IPS-18c (cell line): Measurements from ENCODE around the gene COPS3.
A peak's percentile ranks its signal among the peaks of the same experiment; 100 is the strongest.
"Not testable (repeated sequence)": the region's sequence is repeated elsewhere in the genome, so short reads cannot be mapped to it uniquely, and the experiment has no call there.

Experiments
- H3K4me3 ChIP-seq: 2 replicates; pipeline ENCODE4 v1.7.0; 2013; ENCODE audit warnings: low read depth, mild to moderate bottlenecking, low read length, moderate library complexity; ENCODE audit not compliant: insufficient read depth
- H3K9me3 ChIP-seq: one replicate; pipeline ENCODE4 v1.6.1; 2013; ENCODE audit warnings: mild to moderate bottlenecking, low read length, moderate library complexity; ENCODE audit not compliant: control insufficient read depth, insufficient read depth

The COPS3 gene

DNA sequence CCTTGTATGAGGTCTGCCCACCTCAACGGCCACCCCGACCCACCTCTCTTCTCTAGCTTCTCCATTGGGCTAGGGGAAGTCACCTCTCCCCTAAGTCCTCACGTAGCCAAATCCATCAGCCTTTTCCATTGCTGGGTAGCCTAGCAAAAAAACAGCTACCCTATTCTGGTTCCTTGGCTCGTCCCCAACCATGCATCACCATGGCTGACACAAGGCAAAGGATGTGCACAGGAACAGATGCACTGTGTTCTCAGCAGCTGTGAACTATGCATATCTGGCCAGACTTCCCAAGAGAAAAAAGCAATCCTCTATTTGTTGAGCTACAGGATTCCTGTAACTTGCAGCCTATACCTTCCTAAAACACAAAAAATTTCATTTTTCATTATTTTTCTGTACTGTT is 22.0 kb downstream of the COPS3 start:
- no peak overlapping the region for H3K4me3 ChIP-seq
- no peaks in the 10 kb centered on the region for H3K9me3 ChIP-seq

DNA sequence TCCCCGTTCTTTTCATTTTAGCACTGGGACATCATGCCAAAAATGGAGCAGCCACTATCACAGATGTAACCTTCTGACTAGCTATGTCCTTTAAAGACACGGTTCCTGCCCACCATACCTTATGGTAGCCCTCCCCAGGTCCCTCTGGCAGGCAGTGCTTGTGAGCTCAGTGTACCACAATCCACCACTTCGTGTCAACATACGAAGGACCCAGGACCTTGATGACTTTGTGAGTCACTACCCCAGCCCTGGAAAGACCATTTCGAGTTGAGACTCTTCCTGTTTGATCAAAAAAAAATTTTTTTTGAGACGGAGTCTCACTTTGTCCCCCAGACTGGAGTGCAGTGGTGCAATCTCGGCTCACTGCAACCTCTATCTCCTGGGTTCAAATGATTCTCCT is 23.0 kb downstream of the COPS3 start:
- Histone ChIP-seq H3K9me3 (no peaks in the 10 kb centered on the region), H3K4me3 (no peak overlapping the region)

DNA sequence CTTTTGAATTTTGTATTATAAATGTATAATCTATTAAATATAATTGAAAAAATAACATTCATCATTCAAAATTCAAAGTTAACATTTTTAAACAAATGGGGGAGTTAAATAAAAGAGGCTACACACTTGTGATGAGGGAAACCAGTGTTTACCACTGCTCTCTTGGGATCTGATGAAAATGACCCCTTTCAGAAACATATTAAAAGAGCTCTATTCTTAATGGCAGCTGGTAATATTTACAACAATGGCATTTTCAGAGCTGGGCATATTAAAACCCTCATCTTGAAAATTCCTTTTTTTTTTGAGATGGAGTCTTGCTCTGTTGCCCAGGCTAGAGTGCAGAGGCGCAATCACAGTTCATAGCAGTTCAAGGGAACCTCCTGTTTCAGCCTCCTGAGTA is 24.7 kb downstream of the COPS3 start:
- H3K4me3 ChIP-seq, result no peak overlapping the region
- H3K9me3 ChIP-seq, result no peaks in the 10 kb centered on the region

DNA sequence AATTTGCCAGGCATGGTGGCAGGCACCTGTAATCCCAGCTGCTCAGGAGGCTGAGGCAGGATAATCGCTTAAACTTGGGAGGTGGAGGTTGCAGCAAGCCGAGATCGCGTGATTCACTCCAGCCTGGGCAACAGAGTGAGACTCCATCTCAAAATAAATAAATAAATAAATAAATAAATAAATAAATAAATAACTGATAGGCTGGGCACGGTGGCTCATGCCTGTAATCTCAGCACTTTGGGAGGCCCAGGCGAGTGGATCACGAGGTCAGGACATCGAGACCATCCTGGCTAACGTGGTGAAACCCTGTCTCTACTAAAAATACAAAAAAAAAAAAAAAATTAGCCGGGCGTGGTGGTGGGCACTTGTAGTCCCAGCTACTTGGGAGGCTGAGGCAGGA is 25.4 kb downstream of the COPS3 start:
- H3K9me3 ChIP-seq, result not testable (repeated sequence)

DNA sequence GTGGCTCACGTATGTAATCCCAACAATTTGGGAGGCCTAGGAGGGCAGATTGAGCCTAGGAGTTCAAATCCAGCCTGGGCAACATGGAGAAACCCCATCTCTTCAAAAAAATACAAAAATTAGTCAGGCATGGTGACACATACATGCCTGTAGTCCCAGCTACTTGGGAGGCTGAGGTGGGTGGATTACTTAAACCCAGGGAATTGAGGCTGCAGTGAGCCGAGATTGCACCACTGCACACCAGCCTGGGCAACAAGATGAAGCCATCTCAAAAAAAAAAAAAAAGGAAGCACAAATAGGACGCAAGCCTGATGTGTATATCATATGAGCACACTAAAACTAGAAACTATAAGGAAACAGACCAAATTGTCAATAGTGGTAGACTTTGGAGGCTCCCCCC is 27.0 kb downstream of the COPS3 start:
- no peak overlapping the region for H3K4me3 ChIP-seq
- no peaks in the 10 kb centered on the region for H3K9me3 ChIP-seq

More for the DNA sequence above, 25.4 kb downstream of the COPS3 start:
- H3K4me3 ChIP-seq, result not testable (repeated sequence)

DNA sequence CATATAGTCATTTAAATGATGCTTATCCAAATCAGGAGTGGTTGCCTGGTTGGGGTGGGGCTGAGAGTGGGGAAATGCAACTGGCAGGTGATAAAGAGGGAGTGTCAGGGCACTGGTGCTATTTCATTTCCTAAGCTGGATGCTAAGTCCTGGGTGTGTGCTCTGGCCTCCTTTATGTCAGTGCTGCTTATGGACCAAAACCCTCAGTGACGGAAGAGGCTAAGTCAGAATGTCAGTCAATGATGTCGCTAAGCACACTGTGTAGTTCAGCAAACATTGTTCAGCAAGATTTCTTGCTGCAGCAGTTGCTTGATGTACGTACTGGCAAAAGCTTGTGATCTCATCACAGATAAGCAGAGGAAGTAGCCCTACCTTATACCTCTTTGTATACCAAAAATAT is 27.6 kb downstream of the COPS3 start:
- Histone ChIP-seq H3K9me3 (no peaks in the 10 kb centered on the region), H3K4me3 (no peak overlapping the region)

DNA sequence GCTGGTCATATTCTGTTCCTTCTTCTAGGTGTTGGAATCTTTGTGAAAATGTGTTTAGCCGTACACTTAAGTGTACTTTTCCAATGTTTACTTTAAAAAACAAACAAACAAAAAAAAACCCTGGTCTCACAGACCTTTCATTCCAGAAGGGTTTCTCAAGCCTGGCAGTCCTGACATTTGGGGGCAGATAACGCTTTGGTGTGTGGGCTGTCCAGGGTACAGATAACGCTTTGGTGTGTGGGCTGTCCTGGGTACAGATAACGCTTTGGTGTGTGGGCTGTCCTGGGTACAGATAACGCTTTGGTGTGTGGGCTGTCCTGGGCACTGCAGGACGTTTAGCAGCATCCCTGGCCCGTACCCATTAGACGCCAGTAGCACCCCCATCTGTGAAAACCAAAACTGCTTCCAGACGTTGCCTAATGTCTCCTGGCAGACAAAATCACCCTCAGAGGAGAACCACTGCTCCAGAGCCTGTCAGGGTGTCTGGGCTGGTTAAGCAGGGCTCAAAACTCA is 28.8 kb downstream of the COPS3 start:
- Histone ChIP-seq H3K4me3 (no peak overlapping the region), H3K9me3 (no peaks in the 10 kb centered on the region)

DNA sequence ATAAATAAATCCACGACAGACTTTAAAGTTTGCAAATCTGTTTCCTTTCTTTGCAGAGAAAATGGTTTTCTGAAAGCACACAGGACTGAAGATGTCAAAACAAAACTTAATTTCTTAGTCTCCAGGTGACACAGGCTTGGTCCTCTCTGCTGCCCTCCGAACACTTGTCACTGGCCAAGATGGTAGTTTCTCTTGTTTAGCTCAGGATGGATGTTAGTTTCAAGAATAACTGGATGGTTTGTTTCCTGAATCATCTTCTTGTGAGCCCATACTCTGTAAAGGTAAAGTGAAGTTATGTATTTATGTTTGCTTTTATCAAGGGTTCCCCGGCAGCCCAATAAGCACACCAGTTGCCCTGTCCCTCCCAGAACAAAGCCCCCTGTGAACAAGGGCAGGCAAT is 34.2 kb downstream of the COPS3 start:
- no peaks in the 10 kb centered on the region for H3K9me3 ChIP-seq
- H3K4me3 ChIP-seq, result no peak overlapping the region

DNA sequence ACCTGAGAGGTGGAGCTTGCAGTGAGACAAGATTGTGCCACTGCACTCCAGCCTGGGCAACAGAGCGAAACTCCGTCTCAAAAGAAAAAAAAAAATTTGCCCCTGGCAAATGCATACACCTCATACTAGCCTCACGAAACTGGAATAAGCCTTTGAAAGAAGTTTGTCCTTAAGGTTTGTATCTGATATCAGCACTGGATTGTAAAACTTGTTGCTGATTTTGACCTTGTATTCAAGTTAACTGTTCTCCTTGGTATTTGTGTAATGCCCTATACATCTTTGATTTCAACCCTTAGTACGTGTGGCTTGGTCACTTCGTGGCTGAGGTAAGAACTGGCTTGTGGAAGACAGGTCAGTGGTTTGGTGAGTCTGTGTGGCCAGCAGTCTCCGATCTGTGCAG is 37.9 kb downstream of the COPS3 start:
- H3K4me3 ChIP-seq, result no peak overlapping the region

DNA sequence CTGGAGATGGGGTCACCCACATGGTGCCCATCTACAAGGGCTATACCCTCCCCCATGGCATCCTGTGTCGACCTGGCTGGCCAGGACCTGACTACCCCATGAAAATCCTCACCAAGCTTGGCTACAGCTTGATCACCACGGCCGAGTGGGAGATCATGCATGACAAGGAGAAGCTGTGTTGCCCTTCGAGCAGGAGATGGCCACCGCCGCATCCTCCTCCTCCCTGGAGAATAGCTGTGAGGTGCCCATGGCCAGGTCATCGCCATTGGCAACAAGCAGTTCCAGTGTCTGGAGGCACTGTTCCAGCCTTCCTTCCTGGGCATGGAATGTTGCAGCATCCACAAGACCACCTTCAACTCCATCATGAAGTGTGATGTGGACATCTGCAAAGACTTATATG is 38.8 kb downstream of the COPS3 start:
- H3K4me3 ChIP-seq, result no peak overlapping the region
- no peaks in the 10 kb centered on the region for H3K9me3 ChIP-seq

More for the DNA sequence above, 37.9 kb downstream of the COPS3 start:
- no peaks in the 10 kb centered on the region for H3K9me3 ChIP-seq

DNA sequence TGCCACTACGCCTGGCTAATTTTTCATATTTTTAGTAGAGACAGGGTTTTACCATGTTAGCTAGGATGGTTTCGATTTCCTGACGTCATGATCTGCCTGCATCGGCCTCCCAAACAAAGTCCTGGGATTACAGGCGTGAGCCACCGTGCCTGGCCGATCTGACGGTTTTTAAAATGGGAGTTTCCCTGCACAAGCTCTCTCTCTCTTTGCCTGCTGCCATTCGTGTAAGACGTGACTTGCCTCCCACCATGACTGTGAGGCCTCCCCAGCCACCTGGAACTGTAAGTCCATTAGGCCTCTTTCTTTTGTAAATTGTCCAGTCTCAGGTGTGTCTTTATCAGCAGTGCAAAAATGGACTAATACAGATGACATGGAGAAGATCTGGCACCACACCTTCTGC is 39.4 kb downstream of the COPS3 start:
- H3K9me3 ChIP-seq, result no peaks in the 10 kb centered on the region
- H3K4me3 ChIP-seq, result no peak overlapping the region

DNA sequence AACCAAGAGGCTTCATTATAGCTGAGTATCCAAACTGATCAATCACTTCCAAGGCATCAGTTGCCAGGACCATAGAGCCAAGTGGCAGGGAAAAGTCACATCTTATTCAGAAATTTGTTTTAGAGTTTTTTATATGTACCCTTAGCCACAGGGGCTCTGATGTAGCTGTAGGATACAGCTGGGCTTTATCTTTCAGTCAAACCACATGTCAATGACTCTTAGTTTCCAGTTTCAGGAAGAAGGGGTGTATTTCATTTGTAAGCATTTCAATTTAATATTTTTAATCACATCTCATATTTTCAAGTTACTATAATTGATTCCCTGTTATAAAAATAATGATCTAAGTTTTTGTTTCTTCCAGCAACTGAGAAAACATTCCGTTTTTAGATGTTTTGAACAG is 41.2 kb downstream of the COPS3 start:
- H3K9me3 ChIP-seq, result no peaks in the 10 kb centered on the region
- no peak overlapping the region for H3K4me3 ChIP-seq

DNA sequence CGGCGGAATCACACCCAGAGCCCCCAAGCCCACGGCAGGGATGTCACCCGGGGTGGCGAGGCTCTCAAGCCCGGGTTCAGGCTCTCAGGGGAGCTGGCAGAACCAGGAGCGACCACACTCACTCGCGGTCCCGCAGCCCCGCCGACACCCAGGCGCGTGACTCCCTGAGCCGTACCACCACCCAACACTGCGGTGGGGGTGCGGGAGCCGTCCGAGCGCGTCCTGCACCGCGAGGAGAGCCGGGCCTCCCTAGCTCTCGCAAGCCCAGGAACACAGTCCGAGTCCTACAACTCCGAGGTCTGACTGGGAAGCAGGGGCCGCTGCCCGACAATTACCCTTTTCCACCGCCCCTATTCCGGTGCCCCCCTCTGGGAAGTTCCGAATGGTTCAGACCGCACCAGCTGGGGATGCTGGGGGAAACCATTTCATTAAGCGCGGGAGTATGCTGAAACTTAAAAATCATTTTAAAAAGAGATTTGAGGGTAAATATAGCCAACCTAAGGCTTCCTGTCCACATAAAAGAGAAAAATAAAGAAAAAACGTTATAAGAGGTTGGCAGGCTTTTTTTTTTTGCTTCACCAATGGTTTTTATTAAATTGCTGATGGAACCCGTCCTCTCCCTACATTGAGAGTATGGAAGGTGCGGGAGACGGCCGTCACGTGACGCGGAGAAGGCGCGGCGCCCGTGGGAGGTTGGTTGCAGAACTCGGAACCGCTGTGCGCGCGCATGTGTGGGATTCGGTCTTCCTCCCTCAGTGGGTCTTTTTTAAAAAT is 43.8 kb downstream of the COPS3 start, which contains the start of gene FLCN:
Gene FLCN (minus strand): TSS at position 143 of the 774 bp plus-strand sequence. CDS start 9,031 bp downstream, outside the sequence.
- Histone ChIP-seq H3K4me3 (peak within 1 kb of the TSS; percentile 97), H3K9me3 (no peaks in the 10 kb centered on the region)

DNA sequence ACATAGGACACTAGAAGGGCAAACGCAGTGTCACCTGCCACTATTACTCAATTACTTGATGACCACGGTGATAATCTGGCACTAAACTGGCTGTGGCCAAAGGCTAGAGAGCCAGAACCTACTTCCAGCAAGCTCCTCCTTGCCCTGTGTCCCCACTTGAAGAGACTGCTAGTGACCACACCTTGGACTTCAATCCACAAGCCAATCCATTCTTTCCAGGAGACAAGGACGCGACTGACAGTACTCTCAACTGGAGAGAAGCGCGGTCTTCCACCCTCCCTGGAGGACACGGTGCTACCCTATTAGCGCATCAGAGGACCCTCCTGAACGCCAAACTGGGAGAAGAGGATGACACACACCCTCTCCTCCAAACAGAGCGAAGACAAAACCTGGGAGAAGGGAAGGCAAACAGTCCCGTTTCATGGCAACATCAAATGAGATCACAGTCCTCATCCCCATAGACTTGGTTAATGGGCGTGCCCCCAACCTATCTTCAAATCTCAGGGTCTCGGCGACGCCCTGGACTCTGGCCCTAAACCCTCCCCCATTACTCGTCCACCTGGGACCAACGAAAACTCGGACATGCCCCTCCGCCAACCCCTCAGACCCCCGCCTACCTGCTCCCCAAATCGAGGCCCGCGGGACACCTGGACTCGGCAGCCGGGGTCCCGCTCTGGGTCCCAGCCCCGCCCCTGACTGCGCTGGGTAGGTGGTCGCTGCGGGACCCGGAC is 44.6 kb downstream of the COPS3 start:
- Histone ChIP-seq H3K4me3 (peak overlapping the region; percentile 97), H3K9me3 (no peaks in the 10 kb centered on the region)

DNA sequence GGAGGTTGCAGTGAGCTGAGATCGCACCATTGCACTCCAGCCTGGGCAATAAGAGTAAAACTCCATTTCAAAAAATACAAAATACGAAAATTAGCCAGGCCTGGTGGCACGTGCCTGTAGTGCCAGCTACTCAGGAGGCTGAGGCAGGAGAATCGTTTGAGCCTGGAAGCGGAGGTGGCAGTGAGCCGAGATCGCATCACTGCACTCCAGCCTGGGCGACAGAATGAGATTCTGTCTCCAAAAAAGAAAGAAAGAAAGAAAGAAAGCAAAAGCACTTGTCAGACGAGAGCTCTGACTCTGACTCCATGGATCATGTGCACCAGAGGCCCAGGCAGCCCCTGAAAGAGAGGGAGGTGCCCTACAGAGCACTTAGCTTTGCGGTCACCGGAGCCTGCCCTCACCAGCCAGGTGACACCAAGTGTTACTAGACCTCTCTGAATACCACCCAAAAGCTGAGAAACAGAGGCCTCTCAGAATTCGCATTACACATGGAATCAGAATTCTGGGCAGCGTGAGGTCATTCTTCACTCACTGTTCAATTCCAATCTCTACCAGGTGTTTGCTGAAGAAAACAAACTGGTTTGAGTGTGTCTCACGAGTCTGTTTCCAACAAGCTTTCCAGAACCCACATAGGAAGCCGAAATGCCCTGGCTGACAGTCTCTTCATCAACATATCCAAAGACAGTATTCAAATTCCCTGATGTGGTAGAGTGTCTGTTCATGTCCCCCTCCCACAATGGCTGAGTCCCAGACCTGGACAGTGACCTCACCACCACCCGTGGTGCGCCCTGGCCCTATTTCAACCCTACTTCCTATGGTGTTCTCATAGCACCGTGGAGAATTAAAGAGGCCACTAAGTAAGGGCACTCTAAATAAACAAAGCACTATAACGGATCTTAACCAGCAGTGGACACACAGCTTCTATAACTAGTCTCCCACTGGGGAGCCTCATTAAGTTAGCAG is 45.6 kb downstream of the COPS3 start:
- Histone ChIP-seq H3K4me3 (peak overlapping the region; percentile 97; the same call in 1 of the 2 replicates), H3K9me3 (no peaks in the 10 kb centered on the region)

DNA sequence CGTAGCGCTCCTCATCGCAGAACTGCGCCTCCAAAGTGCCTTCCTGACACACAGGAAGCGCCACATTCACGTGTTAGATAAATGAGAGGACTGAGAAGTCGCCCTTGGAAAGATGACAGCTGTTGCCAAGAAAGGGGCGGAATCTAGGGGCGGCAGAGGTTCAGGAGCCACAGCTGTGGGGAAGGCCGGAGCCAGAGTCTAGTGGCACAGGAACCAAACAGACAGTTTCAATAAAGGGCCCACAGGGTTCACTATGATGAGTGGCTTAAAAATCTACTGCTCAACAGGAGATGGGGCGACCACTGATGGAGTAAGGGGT is 48.8 kb downstream of the COPS3 start:
- no peaks in the 10 kb centered on the region for H3K9me3 ChIP-seq
- H3K4me3 ChIP-seq, result no peak overlapping the region

DNA sequence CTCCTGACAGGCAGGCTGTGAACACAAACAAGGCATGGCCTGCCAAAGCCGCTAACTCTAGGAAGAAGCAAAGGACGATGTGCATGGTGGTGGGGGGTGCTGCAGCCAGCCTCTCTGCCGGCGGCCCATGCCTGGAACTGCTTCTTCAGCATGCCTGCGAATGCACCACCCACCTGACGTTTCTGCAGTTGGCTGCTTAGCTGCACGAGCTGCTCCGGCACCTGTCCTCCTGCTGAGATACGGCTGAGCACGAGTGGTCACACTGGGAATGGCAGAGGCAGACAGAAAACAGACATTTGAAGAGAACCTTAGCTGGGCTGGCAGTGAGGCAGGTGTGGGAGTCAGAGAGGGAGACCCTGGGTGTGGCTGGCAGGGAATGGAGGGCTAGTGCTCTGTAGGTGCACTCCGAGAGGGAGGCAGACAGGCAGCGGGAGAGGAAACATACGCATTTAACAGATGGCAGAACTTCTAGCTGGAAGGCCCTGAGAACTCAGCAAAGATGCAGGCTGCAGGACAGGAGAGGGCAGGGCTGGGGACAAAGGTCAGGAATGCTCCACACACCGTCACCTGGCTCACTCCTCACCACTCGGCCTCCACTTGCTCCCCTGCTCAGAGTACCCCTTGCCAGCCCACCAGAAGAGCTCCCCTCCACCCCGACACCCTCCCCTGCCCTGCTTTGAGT is 49.3 kb downstream of the COPS3 start:
- Histone ChIP-seq H3K4me3 (no peak overlapping the region), H3K9me3 (no peaks in the 10 kb centered on the region)
